T47D (cell line): ENCODE data around the gene PCDH17.

Experiments
- DNase-seq, 2 experiments: peaks; one replicate each; pipeline versions ENCODE4 v3.0.0 to v3.0.0-alpha.2; 2011 to 2012; ENCODE audit warnings: low read depth in 1 of 2, low spot score in 1 of 2
- JUND ChIP-seq: IDR thresholded peaks from 2 replicates; pipeline ENCODE4 v1.6.1; 2012; ENCODE audit warnings: low read depth
- in situ Hi-C: cut with HindIII; loops from 2 replicates; pipeline ENCODE4 v1.10.0; 2016; ENCODE audit warnings: low sequenced_read_pairs, low pct_unique_long_range_greater_than_20kb

The PCDH17 gene

GRCh38 chr13:57630661-57631595 lies 616 bp upstream of the PCDH17 start:
- DNase-seq: peak; percentile 23 to 42
- no peak for TF ChIP-seq JUND
- in situ Hi-C loops: no loop called here

- in situ Hi-C loops: no loop called here
- DNase-seq: no peak
- TF ChIP-seq JUND: no peak
Measured at GRCh38 chr13:57632276-57633140, 964 bp downstream of the PCDH17 start.

- in situ Hi-C loops: no loop called here
- TF ChIP-seq JUND: no peak
- no peak for DNase-seq
Measured at GRCh38 chr13:57633141-57633949, 1.8 kb downstream of the PCDH17 start.

- TF ChIP-seq JUND: no peak
- no peak for DNase-seq
- in situ Hi-C loops: no loop called here
Measured at GRCh38 chr13:57633950-57634838, 2.6 kb downstream of the PCDH17 start.

GRCh38 chr13:57634839-57635165 lies 3.3 kb downstream of the PCDH17 start:
- in situ Hi-C loops: no loop called here
- DNase-seq: no peak
- TF ChIP-seq JUND: no peak

GRCh38 chr13:57635541-57636085 lies 4.1 kb downstream of the PCDH17 start:
- DNase-seq: no peak
- in situ Hi-C loops: no loop called here
- TF ChIP-seq JUND: no peak

GRCh38 chr13:57636816-57637215 lies 5.3 kb downstream of the PCDH17 start:
- in situ Hi-C loops: no loop called here
- DNase-seq: no peak
- TF ChIP-seq JUND: no peak

- no peak for TF ChIP-seq JUND
- no peak for DNase-seq
- in situ Hi-C loops: no loop called here
Measured at GRCh38 chr13:57637515-57637914, 6.0 kb downstream of the PCDH17 start.

- DNase-seq: no peak
- no peak for TF ChIP-seq JUND
- in situ Hi-C loops: no loop called here
Measured at GRCh38 chr13:57638186-57638890, 6.8 kb downstream of the PCDH17 start.

GRCh38 chr13:57640607-57641006 lies 9.1 kb downstream of the PCDH17 start:
- no peak for TF ChIP-seq JUND
- in situ Hi-C loops: no loop called here
- DNase-seq: no peak

GRCh38 chr13:57641051-57641450 lies 9.5 kb downstream of the PCDH17 start:
- in situ Hi-C loops: no loop called here
- DNase-seq: no peak
- no peak for TF ChIP-seq JUND
